Measurements from ENCODE around the gene PWWP2B. TPM values are rescaled to one million over a fixed set of nuclear protein-coding genes. Genes with fewer than 3 reads are reported as not detected.

The PWWP2B gene
- total and polyA plus RNA-seq, 2 of the 8 experiments (the other 6 are each of a cell fraction or from before 2014, with no cell fraction given): 5.3 to 10.8 TPM

DNA sequence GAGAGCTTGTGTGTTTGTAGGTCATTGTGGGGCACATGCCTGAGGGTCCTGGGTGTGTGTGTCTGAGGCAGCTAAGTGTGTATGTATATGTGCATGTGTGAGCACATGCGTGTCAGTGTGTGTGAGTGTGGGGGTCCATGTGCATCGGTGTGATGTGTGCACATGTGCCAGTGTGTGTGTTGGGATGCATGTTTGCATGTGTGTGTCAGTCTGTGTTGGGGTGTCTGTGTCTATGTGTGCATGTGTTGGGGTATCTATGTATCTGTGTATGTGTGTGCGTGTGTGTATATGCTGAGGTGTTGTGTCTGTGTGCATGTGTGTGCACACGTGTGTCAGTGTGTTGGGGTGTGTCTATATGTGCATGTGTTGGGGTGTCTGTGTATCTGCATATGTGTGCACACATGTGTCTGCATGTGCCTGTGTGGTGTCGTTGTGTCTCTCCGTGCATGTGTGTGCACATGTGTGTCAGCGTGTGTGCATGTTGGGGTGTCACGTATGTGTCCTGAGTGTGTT lies 33.3 kb downstream of the PWWP2B start (continued):
- no peak for TF ChIP-seq USF2 (IDR thresholded peaks at IDR 0.05; ENCODE audit: low read length)
- no peak for TF ChIP-seq TAF7 (optimal IDR thresholded peaks at IDR 0.05; ENCODE audit: borderline replicate concordance, low read depth, low read length)
- TF ChIP-seq SUZ12 (IDR thresholded peaks at IDR 0.05; ENCODE audit: low read length): no peak
- TF ChIP-seq CBX8 (IDR thresholded peaks at IDR 0.05; ENCODE audit: borderline replicate concordance, low read depth, low read length): no peak
- no peak for TF ChIP-seq HDAC2 (IDR thresholded peaks at IDR 0.05; ENCODE audit: borderline replicate concordance in 1 of 2, low read depth in 2 of 2, low read length in 2 of 2)

All from H1 (cell line).